NCI-H2196 treated with DMSO at 0.1 percent for 48 hours (cell line): ENCODE data around the gene OR1N2.
"Not testable (repeated sequence)": the region's sequence is repeated elsewhere in the genome, so short reads cannot be mapped to it uniquely, and the experiment has no call there.

Experiments used
- DNase-seq: peaks from one replicate; lab custom pipeline; 2025; ENCODE audit not compliant: unreplicated experiment; lab: John Stamatoyannopoulos, UW

OR1N2 gene

GRCh38 chr9:122552812-122553211 lies at the start of gene OR1N2:
Gene OR1N2, plus strand, starts transcription at chr9:122553112. Its CDS starts 100 bp downstream, at chr9:122553212.
- no peak for DNase-seq

- no peak for DNase-seq
Observed at GRCh38 chr9:122506964-122507363, 45.9 kb upstream of the OR1N2 start.

GRCh38 chr9:122510502-122510901 lies 42.4 kb upstream of the OR1N2 start, which contains the start of gene OR1J2:
Gene OR1J2, plus strand, starts transcription at chr9:122510802. Its CDS starts 0 bp downstream, at chr9:122510802.
- no peak for DNase-seq

GRCh38 chr9:122518226-122518625 lies 34.7 kb upstream of the OR1N2 start:
- DNase-seq = no peak

GRCh38 chr9:122518841-122519240 lies 34.1 kb upstream of the OR1N2 start, which contains the start of gene OR1J4:
Gene OR1J4, plus strand, starts transcription at chr9:122519141. Its CDS starts 0 bp downstream, at chr9:122519141.
- DNase-seq = no peak

DNA sequence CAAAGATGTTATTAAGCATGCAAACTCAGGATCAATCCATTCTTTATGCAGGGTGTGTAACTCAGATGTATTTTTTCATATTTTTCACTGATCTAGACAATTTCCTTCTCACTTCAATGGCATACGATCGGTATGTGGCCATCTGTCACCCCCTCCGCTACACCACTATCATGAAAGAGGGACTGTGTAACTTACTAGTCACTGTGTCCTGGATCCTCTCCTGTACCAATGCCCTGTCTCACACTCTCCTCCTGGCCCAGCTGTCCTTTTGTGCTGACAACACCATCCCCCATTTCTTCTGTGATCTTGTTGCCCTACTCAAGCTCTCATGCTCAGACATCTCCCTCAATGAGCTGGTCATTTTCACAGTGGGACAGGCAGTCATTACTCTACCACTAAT lies 33.5 kb upstream of the OR1N2 start:
- no peak for DNase-seq

DNA sequence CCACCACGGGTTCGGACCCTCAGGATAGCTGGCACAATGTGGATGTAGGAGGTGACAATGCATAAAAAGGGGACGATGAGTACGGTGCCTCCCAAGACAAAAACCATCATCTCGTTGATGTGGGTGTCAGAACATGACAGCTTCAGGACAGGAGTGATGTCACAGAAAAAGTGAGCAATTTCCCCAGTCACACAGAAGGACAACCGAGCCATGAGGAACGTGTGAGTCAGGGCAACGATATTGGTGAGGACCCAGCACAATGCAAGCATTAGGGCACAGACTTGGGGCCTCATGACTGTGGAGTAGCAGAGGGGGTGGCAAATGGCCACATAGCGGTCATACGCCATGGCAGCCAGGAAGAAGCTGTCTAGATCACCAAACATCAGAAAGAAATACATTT lies 26.3 kb upstream of the OR1N2 start:
- DNase-seq = no peak

DNA sequence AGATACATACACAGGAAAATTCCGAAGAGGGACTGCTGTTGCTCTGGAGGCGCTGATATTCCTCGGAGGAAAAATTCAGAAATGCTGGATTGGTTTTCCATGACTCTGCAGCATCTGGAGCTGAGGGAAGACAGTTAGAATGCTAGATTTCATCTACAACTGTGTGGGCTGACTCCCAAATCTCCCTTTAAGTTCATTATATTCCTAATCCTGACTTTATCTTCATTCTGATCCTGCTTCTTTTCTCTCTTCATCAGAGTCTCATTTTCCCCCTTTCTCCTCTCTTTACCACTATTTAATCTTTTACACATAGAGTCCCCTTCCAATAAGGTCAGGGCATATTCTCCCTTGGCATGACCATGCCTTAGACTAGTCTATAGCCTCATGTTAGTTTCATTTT lies 25.7 kb upstream of the OR1N2 start, which contains the start of gene OR1N1:
Gene OR1N1 (minus strand): TSS at position 101 of the 400 bp plus-strand sequence. CDS start 0 bp downstream, at position 101.
- DNase-seq = no peak

GRCh38 chr9:122531157-122531556 lies 21.8 kb upstream of the OR1N2 start:
- DNase-seq = not testable (repeated sequence)

DNA sequence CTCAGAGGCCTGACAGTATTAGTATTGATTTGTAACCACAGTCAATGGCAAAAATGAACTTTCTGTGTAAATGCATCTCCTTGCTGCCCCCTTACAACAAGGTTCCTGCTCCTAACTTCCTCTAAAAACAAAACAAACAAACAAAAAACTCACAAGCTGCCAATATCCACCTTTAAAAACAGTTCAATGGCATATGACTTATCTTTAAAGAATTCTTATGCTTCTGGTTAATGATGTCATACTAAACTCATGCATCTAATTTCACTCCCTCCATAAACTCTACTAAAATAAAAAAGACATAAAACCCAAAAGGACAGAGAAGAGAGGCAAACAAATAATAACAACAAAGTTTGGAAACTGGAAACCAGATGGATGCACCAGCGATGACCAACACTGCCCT lies 16.8 kb upstream of the OR1N2 start:
- no peak for DNase-seq

DNA sequence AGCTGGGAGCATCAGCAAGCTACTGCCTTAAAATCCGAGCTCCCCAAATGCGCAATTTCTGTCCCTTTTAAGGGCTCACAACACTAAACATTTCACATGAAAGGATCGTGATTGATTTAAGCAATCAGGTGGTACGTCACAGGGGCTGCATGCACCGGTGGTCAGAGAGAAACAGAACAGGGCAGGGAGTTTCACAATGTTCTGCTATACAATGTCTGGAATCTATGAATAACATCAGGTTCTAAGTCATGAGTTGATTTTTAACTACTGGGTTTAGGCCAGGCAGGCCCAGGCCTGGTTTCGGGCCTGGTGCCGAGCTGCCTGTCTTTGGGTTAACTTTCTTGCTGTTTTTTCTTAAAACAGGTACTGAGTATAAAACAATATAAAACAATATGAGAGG lies 15.8 kb upstream of the OR1N2 start:
- DNase-seq = not testable (repeated sequence)

- DNase-seq = no peak
Observed at GRCh38 chr9:122538757-122539156, 14.2 kb upstream of the OR1N2 start.

DNA sequence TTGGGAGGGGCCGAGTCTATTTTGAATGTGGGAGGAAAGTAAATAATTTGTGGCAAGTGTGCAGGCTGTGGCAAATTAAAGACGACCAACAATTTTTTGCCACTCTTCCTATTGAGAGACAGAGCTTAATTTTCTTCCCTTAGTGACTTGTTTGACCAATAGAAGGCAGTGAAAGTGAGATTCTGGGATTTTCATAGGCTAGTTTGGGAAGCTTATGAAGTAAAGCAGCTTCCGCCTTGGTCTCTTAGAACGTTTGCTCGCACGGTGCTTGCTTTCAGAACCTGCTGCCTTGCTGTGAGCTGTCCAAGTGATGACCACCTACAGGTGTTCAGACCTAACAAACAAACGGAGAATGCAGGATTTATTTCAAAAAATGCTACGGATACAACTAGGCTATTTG lies 6.7 kb upstream of the OR1N2 start:
- DNase-seq = no peak

GRCh38 chr9:122551371-122551770 lies 1.5 kb upstream of the OR1N2 start:
- DNase-seq = no peak

DNA sequence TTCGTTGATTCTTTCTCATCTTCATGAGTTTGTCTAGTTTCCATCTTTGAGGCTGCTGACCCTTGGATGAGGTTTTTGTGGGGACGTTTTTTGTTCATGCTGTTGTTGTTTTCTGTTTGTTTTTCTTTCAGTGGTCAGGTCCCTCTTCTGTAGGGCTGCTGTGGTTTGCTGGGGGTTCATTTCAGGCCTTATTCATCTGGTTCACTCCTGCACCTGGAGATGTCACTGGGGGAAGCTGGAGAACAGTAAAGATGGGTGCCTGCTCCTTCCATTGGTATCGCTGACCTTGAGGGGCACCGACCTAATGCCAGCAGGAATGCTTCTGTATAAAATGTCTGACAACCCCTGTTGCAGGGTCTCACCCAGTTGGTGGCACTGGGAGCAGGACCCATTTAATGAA lies 8.5 kb downstream of the OR1N2 start:
- DNase-seq = no peak

DNA sequence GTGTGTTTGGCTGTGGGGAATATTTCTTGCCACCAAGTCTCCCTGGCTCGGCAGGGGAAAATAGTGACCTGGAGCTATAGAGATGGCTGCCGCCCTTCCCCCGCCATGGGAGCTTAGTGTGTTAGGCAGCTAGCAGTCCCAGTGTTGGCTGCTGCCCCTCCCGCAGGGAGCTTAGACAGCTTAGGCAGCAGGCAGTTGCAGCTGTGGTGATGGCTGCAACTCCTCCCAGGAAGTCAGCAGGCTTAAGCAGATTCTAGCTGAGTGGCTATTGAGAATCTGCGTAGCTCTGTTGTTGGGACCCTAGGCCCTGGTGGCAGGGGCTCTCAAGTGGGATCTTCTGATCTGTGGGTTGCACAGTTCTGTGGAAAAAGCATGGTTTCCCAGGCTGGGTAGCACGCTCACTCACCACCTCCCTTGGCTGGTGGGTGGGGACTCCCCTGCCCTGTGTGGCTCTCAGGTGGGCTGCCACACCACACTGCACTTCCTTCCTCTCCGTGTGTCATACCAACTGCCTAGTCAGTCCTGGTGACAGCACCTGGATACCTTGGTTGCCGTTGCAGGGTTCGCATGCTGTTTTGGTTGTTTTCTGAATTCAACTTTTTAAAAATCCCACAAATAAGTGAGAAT lies 9.3 kb downstream of the OR1N2 start:
- DNase-seq = no peak

GRCh38 chr9:122567901-122568300 lies 15.0 kb downstream of the OR1N2 start:
- no peak for DNase-seq

DNA sequence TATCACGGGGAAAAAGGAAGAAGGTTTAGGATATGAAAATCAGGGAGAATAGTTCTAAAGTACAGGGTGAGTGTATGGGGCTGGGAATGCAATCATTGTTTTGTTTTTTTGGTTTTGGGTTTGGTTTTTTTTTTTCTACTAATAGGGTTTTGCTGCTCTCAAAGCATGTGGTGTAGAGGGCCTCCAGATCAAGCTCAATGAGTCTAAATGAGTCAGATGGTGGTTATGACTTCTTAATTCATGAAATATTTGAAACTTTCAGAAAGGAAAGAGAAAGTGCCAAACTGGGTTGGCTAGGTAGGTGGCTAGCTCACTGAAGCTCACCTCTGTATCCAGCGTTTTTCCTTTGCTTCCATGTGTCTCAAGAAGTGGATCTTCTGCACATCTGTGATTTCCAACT lies 19.5 kb downstream of the OR1N2 start:
- no peak for DNase-seq

- no peak for DNase-seq
Observed at GRCh38 chr9:122579874-122580273, 27.0 kb downstream of the OR1N2 start.

DNA sequence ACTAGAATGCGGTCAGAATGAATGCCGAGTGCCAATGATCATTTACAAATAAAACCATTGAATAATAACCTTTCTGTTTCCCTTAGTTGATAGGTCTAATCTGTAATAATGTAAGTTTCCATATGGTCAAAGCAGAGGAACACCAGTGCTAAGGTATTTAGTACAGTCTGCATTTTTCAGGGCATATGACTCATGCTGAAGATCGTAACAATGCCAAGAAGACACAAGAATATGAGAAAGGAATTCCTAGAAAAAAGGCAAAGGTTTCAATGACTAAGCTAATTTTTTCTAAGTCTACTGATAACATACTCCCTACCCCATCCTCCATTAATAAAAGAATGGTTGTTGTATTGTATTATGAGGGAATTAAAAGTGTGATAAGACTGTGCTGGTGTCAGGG lies 27.4 kb downstream of the OR1N2 start:
- no peak for DNase-seq

GRCh38 chr9:122583284-122583683 lies 30.4 kb downstream of the OR1N2 start, which contains the start of gene OR1L8:
Gene OR1L8, minus strand, starts transcription at chr9:122583384. Its CDS starts 14,907 bp downstream, at chr9:122568477.
- not testable (repeated sequence) for DNase-seq
